ENCODE results near the gene PLEKHG4B.

DNA sequence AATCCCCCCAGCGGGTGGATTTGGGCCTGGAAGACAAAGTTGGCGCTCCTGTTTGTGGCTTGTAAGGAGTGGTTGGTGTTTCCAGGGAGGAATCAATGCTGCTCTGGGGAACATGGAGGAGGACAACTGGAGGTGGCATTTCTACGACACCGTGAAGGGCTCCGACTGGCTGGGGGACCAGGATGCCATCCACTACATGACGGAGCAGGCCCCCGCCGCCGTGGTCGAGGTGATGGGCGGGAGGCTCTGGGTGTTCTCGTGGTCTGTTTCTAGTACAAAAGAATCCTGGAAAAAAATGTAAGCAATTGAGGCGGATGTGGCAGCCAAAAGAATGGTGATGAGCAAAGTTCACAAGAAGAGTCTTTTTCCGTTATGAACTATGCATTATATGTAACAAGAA lies 133.4 kb downstream of the PLEKHG4B start:
- TF ChIP-seq, protein P1, sequence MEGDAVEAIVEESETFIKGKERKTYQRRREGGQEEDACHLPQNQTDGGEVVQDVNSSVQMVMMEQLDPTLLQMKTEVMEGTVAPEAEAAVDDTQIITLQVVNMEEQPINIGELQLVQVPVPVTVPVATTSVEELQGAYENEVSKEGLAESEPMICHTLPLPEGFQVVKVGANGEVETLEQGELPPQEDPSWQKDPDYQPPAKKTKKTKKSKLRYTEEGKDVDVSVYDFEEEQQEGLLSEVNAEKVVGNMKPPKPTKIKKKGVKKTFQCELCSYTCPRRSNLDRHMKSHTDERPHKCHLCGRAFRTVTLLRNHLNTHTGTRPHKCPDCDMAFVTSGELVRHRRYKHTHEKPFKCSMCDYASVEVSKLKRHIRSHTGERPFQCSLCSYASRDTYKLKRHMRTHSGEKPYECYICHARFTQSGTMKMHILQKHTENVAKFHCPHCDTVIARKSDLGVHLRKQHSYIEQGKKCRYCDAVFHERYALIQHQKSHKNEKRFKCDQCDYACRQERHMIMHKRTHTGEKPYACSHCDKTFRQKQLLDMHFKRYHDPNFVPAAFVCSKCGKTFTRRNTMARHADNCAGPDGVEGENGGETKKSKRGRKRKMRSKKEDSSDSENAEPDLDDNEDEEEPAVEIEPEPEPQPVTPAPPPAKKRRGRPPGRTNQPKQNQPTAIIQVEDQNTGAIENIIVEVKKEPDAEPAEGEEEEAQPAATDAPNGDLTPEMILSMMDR (IDR thresholded peaks at IDR 0.05; ENCODE audit: low read depth, low read length, missing input control): no peak
- no peak for TF ChIP-seq FOXA1 (IDR thresholded peaks at IDR 0.05)
- TF ChIP-seq, protein P2, sequence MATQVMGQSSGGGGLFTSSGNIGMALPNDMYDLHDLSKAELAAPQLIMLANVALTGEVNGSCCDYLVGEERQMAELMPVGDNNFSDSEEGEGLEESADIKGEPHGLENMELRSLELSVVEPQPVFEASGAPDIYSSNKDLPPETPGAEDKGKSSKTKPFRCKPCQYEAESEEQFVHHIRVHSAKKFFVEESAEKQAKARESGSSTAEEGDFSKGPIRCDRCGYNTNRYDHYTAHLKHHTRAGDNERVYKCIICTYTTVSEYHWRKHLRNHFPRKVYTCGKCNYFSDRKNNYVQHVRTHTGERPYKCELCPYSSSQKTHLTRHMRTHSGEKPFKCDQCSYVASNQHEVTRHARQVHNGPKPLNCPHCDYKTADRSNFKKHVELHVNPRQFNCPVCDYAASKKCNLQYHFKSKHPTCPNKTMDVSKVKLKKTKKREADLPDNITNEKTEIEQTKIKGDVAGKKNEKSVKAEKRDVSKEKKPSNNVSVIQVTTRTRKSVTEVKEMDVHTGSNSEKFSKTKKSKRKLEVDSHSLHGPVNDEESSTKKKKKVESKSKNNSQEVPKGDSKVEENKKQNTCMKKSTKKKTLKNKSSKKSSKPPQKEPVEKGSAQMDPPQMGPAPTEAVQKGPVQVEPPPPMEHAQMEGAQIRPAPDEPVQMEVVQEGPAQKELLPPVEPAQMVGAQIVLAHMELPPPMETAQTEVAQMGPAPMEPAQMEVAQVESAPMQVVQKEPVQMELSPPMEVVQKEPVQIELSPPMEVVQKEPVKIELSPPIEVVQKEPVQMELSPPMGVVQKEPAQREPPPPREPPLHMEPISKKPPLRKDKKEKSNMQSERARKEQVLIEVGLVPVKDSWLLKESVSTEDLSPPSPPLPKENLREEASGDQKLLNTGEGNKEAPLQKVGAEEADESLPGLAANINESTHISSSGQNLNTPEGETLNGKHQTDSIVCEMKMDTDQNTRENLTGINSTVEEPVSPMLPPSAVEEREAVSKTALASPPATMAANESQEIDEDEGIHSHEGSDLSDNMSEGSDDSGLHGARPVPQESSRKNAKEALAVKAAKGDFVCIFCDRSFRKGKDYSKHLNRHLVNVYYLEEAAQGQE (IDR thresholded peaks at IDR 0.05): no peak
- no peak for TF ChIP-seq ATF3 (IDR thresholded peaks at IDR 0.05)
- TF ChIP-seq, protein P3, sequence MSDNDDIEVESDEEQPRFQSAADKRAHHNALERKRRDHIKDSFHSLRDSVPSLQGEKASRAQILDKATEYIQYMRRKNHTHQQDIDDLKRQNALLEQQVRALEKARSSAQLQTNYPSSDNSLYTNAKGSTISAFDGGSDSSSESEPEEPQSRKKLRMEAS (IDR thresholded peaks at IDR 0.05): no peak
- no peak for TF ChIP-seq ZBTB33 (IDR thresholded peaks at IDR 0.05)
- no peak for TF ChIP-seq TAF1 (conservative IDR thresholded peaks at IDR 0.05)
